ENCODE data around the gene YWHAQ.
A peak's percentile ranks its signal among the peaks of the same experiment; 100 is the strongest.

Gene YWHAQ

GRCh38 chr2:9655441-9656269, 24.9 kb upstream of the YWHAQ start:
- DNase-seq: peak in 1 of 5 donors; percentile 91

GRCh38 chr2:9654452-9655100, 23.8 kb upstream of the YWHAQ start:
- DNase-seq: no peak

GRCh38 chr2:9653485-9654271, 22.9 kb upstream of the YWHAQ start:
- DNase-seq: no peak

- no peak for DNase-seq
Observed at GRCh38 chr2:9652898-9653479, 22.2 kb upstream of the YWHAQ start.

GRCh38 chr2:9652267-9652666, 21.5 kb upstream of the YWHAQ start:
- no peak for DNase-seq

- DNase-seq: no peak
Observed at GRCh38 chr2:9650119-9650821, 19.5 kb upstream of the YWHAQ start.

- no peak for DNase-seq
Observed at GRCh38 chr2:9649261-9649660, 18.5 kb upstream of the YWHAQ start.

GRCh38 chr2:9648821-9649220, 18.0 kb upstream of the YWHAQ start:
- DNase-seq: no peak

GRCh38 chr2:9647884-9648283, 17.1 kb upstream of the YWHAQ start:
- DNase-seq: no peak

- DNase-seq: no peak
Observed at GRCh38 chr2:9646196-9647030, 15.6 kb upstream of the YWHAQ start.

- DNase-seq: no peak
Observed at GRCh38 chr2:9644603-9645002, 13.8 kb upstream of the YWHAQ start.

GRCh38 chr2:9644021-9644420, 13.2 kb upstream of the YWHAQ start:
- DNase-seq: no peak

- peak in 1 of 5 donors; percentile 81 for DNase-seq
Observed at GRCh38 chr2:9641641-9642040, 10.8 kb upstream of the YWHAQ start.

- no peak for DNase-seq
Observed at GRCh38 chr2:9640403-9641104, 9.8 kb upstream of the YWHAQ start.

GRCh38 chr2:9639740-9640343, 9.0 kb upstream of the YWHAQ start:
- DNase-seq: no peak

GRCh38 chr2:9639000-9639602, 8.3 kb upstream of the YWHAQ start:
- DNase-seq: no peak

- DNase-seq: no peak
Observed at GRCh38 chr2:9638532-9638931, 7.7 kb upstream of the YWHAQ start.

GRCh38 chr2:9637330-9637729, 6.5 kb upstream of the YWHAQ start:
- peak in 1 of 5 donors; percentile 21 for DNase-seq

GRCh38 chr2:9634133-9634532, 3.3 kb upstream of the YWHAQ start:
- DNase-seq: no peak

Data from T-helper 1 cell (primary cell).